GM18526 (cell line): ENCODE measurements around the gene XIAP.

Experiments
- POLR2A ChIP-seq: IDR thresholded peaks from 3 replicates; pipeline ENCODE4 v1.6.1; 2011; ENCODE audit not compliant: insufficient read length; ENCODE audit errors: extremely low read depth

The XIAP gene

DNA sequence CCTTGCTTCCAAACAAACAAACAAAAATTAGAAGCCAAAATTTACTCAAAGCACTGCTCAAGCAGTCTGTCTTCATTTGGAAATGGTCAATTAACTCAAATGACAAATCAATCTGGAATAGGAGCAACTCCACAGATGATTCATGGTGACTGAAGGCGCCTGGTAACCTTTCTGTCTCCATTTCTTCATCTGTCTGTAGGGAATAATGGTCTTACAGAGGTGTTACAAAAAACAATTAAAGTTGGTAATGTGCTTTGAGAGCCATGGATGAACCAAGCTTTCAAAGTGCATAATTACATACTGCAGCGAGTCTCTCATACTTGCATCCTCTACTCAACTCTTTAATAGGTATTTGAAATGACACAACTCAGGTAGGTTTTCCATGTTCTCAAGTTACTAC lies 63.4 kb downstream of the XIAP start:
- no peak for TF ChIP-seq POLR2A

DNA sequence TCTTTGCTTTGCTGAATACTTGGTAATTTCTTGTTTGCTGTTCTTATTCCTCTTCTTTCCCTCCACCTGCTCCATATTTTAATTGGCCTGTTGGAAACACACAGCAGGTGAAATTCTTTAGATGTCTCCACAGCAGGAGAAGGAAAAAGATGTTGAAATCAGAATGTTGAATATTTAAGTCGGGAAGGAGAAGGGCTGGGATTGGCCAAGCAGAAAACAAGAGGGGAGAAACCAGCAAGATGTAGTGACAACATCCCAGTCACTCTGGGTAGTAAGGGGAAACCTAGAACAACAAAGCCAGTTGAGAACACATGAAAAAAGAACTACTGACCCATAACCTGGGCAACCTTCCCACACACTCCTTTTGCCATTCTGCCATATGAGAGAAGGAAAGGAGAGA lies 64.3 kb downstream of the XIAP start:
- TF ChIP-seq POLR2A, result no peak

DNA sequence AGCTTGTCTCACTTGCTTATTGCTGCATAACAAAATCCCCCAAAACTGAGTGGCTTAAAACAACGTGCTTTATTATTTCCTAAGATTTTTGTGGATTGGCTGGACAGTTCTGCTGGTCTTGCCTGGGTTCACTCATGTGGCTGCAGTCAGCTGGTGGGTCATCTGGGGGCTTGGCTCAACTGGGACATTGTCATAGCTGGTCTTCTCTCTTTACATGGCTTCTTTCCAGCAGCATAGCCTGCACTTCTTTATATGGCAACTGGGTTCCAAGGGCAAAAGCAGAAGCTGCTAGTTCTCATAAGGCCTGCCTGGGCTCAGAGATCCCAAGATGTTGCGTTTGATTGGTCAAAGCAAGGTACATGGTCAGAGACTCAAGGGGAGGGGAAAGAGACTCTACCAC lies 68.0 kb downstream of the XIAP start:
- TF ChIP-seq POLR2A, result no peak

DNA sequence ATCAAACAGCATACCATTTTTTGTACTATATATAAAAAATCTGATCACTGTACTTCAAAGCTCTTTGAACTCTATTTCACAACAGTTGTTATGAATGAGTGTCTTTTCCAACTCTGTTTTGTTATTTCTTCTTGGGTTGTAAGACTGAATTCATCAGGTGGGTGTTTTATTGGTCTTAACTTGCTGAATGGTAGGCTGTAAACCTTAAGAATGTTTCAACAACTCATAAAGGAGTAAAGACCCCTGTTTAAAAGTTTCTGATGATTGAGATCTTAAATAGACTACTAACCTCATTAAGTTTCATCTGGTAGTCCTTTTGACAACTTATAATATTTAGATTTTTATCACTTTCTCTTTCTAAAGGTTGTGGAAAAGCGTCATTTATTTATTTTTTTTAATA lies 83.2 kb downstream of the XIAP start:
- TF ChIP-seq POLR2A, result no peak

DNA sequence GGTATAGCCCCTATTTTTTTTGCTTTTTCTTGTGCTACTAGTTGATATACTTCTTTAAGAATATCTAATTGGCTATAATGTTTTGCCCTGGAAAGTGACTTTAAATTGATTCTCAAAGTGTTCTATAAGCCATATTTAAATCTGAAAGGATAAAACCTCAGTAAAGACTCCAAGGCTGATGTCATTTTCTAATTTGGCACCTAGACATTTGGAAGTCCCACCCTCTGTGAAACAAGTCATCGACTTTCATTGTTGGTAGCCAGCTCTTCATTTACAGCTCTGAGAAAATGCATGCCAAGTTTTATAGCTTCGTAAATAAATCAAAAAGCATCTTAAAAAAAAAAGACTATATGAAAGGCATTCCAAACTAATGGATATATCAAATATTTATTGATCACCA lies 83.6 kb downstream of the XIAP start:
- no peak for TF ChIP-seq POLR2A

DNA sequence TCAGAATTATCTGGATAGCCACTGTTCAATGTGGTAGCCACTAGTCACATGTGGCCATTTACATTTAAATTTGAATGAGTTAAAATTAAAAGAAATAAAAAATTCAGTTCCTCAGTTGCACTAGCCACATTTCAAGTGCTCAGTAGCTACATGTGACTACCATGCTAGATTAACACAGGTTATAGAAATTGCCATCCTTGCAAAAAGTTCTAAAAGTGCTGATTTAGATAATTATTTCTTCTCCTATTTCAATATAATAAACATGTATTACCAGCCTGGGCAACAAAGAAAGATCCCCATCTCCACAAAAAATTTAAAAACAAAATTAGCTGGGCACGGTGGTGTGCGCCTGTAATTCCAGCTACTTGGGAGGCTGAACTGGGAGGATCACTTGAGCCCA lies 90.0 kb downstream of the XIAP start:
- no peak for TF ChIP-seq POLR2A

DNA sequence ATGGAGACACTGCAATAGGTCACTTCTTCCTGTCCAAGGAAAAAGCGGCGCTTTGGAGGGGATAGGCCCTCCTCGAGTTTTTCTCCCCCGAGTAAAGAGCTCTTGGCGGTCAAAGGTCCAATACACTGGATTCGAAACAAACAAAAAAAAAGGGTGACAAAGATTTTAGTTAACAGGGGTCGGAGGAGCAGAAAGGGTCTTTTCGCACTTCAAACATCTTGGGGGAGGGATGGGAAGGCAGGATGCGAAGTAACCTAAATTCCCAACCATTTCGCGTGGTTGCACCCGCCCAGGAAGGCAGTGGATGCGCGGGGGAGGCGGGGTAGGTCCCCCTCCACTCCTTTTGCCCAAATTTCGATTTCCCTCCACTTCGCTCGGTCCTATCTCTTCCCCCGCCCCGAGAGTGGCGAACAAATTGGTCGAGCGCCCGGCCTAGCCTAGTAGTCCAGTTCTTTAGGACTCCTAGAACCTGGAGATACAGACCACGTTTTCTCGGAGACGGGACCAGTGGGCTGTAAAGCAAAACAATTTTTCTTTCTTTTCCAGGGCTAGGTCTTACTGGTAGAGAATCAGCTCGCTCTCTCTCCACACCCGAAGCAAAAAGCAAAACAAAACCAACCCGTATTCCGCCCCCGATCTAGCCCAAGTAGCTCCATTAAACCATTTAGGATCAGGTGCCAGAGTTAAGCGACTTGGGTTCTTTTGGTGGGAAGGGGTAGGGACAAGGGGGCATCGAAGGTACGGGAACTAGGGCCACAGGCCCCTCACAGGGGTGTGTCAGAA lies 99.6 kb downstream of the XIAP start:
- no peak for TF ChIP-seq POLR2A

DNA sequence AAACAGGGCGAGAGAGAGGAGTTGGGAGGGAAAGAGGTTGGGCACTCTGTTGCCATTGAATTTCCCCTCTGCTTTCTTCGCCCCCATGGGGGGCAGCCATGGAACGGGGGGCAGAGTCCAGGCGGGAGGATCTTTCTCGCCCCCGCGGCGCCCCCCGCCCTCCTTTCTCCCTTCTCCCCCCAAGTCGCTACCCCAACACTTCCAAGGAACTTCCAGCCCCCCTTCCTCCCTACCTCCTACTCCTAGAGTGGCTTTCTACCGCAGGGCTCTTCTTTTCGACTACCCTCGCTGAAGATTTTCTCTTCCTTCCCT lies 101.1 kb downstream of the XIAP start:
- no peak for TF ChIP-seq POLR2A

DNA sequence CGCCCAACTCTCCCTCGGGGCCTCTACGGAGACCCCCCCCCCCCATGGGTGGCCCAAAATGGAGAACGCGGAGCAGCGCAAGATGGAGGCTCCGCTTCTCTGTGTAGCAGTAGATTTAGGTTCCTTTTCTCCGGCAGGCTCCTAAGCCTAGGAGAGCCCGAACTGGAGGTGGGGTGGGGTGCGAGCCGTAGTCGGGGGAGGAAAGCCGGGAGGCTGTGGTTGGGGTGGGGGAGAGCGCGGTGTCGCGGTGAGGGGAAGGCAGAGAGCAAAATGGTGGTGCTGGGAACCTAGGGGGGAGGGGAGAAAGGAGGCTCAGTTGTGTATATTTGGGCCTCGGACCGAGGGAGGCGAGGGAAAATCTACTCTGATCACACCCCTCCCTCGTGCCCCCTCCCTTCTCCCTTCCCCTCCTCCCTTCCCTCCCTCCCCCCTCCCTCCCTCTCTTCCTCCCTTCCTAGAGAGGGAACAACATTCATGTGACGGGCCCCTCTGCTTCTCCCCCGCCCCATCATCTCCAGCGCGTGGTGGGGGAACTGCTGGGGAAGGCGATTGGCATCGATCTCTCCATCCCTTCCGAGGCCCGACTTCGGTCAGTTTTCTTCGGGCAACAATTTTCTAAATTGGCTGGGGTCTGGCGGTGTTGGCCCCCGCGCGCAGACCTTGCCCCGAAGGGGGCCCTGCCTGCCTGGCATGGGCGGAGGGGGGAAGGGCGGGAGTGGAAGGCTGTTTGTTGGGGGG lies 101.6 kb downstream of the XIAP start, which contains the start of gene STAG2:
TSS of gene STAG2 (plus strand) at position 439 of the 738 bp plus-strand sequence. CDS start 60,922 bp downstream, outside the sequence.
- TF ChIP-seq POLR2A, result no peak

DNA sequence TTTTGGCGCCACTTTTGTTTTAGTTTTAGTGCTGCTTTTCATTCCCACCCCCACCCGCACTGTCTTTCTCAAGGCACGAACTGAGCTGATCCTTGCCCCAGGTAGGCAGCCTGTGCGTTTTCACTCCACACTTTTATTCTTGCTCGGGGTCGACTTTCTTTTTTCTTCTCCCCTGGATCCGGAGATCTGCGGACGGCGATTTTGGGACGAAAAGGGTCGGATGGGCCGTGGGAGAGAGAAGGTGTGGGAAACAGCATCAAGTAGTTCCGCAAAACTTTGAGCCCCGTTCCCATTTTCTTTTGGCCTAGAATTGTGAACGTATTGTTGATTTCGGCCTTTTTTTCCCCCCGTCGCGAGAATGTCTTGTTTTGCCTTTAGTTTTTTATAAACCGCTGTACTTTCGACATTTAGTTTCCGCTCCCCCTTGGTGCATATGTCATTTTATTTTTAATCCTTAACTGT lies 102.2 kb downstream of the XIAP start:
- peak; percentile 12 for TF ChIP-seq POLR2A

DNA sequence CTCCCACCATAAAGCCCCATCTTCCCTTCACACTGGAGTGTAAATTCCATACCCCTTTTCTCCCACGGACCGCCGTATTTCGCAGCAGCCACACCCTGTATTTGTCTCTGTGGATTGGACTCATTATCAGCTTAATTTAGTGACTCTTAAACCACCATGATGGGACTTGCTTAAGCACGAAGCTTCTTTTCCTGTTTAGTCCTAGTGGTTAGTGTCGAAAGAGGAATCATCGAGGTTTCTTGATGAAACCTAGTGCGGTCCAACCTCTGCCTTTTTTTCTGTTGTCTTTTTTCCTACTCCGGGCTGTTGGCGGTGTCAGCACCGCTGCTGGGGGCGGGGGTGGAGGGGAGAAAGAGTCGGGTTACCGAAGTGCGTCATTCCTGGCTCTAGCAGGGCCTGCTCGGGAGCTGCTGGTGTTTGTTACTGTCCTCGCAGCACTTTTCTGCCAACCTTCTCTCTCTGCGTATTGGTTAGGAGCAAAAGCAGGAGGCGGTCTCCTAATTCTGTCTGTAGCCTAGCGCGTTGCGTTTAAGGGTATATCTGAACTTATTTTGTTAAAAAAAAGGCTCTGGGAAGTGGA lies 103.0 kb downstream of the XIAP start:
- peak; percentile 42 for TF ChIP-seq POLR2A
